Fibroblast of pulmonary artery (primary cell): ENCODE results near the gene MDK.

Source experiments
- DNase-seq: peaks from one replicate; pipeline ENCODE4 v3.0.0-alpha.2; 2010; ENCODE audit warnings: low read depth
- H3K4me3 ChIP-seq: replicated peaks from 2 replicates; pipeline ENCODE4 v1.5.1; 2011; ENCODE audit warnings: low read depth, mild to moderate bottlenecking, control low read depth, low read length, moderate library complexity
- CTCF ChIP-seq: IDR thresholded peaks from 2 replicates; pipeline ENCODE4 v1.5.1; 2011; ENCODE audit warnings: mild to moderate bottlenecking, control low read depth, low read length, inconsistent platforms; ENCODE audit errors: missing control alignments

The MDK gene

GRCh38 chr11:46429717-46430116, 48.2 kb downstream of the MDK start:
- no peak overlapping the region for H3K4me3 ChIP-seq
- TF ChIP-seq CTCF: no peak
- no peak for DNase-seq

- no peak overlapping the region for H3K4me3 ChIP-seq
- TF ChIP-seq CTCF: no peak
- no peak for DNase-seq
Observed at GRCh38 chr11:46431211-46431610, 49.7 kb downstream of the MDK start.
